Stimulated activated CD8-positive, alpha-beta memory T cell treated with anti-CD3 and anti-CD28 coated beads, Interleukin-4, amount 100 ng/mL, for 24 hours (primary cell): ENCODE results near the gene EFL1.

Source experiments
- DNase-seq: peaks from one replicate; pipeline ENCODE4 v3.0.0-alpha.2; 2020; ENCODE audit warnings: low read depth

The EFL1 gene

DNA sequence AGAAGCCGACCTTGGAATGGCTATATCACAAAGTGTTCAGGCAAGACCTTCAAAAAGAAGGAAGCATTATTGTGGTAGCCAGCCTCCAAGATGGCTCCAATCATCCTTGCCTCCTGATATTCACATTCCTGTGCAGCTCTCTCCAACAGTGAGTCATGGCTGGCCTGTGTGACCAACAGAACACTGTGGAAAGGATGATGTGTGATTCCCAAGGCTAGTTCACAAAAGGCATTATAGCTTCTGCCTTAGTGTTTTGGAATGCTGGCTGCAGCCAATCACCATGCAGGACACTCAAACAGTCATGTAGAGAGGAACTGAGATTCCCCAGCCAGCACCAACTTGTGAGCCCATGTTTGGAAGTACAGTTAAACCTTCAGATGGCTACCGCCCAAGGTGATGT lies 102.6 kb downstream of the EFL1 start:
- DNase-seq = no peak

DNA sequence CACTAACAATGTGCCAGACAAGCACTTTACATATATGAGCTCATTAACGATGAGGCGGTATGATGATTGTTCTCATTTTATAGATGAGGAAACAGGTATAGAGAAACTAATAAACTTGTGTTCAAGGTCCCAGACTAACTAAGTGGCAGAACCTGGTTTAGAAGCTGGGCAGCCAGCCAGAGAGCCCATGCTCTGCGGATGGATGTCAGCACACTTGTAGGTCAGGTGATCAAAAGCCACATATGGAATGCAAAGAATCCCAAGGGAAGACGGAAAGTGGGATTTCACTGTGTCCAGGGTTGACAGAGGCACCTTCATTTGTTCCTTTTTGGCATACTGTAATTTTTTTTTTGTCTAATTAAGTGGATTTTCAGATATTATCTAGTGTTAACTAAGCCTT lies 103.7 kb downstream of the EFL1 start:
- no peak for DNase-seq

- no peak for DNase-seq
These were observed 111.9 kb downstream of the EFL1 start for GRCh38 chr15:82150645-82151044.

- no peak for DNase-seq
These were observed 115.5 kb downstream of the EFL1 start for GRCh38 chr15:82146990-82147461.

DNA sequence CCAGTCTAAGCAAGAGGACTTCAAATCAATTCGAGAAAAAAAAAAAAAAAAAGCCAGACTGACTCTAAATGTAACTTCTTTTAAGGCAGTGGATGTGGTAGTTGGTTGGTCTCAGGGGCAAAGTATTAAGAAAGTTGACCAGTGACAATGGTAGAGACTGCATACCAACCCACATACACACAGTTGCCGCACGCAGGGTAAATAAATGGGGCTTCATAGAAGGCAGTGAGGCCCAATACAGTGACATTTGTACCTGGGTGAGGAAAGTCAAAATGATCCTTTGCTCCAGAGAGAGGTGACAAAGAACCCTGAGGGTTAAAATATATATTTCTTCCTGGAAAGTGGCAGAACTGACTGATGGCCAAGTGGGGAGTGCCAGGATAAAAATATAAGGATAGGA lies 116.0 kb downstream of the EFL1 start:
- no peak for DNase-seq

DNA sequence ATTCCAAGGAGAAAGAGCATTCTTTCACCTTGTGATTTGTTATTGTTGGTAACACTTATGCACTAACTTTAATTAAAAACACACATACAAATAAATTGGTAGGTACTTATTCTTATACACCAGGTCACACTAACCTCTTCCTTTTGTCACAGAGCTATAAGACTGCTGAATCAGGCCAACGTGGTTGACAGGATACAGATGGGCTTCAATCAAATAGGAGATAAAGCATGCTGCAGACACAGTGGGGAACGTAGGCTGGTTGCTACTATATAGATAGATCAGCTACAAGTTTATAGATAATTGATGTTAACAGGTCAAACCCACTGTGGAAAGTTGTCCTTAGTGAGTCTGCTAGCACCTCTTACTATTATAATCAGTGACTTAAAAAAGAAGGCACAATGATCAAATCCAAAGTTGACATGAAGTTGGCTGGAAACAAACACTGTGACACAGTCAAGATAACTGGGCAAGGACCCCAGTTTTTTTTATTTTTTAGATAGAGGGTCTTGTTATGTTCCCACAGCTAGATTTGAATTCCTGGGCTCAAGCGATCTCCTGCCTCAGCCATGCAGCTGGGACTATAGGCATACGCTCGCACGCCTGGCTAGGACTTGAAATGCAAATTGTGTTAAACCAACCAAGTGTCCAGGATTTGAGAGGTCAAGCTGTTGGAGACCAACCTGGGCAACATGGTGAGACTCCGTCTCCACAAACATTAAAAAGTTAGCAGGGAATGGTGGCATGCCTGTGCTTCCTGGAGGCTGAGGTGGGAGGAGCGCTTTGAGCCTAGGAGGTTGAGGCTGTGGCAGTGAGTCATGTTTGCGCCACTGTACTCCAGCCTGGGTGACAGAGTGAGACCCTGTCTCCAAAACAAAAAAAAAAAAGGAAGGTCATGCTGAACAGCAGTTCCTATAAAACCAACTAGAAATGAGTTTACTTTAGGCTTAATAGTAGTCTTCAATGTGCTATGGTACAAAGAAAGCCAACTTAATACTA lies 118.8 kb downstream of the EFL1 start:
- DNase-seq = no peak

GRCh38 chr15:82140886-82141285 lies 121.6 kb downstream of the EFL1 start:
- DNase-seq = no peak

- DNase-seq = no peak
These were observed 122.7 kb downstream of the EFL1 start for GRCh38 chr15:82139823-82140268.

GRCh38 chr15:82138306-82138705 lies 124.2 kb downstream of the EFL1 start:
- DNase-seq = no peak

GRCh38 chr15:82137261-82137660 lies 125.3 kb downstream of the EFL1 start:
- no peak for DNase-seq

- DNase-seq = no peak
These were observed 126.4 kb downstream of the EFL1 start for GRCh38 chr15:82136120-82136519.

- no peak for DNase-seq
These were observed 126.9 kb downstream of the EFL1 start for GRCh38 chr15:82135638-82136037.

GRCh38 chr15:82134461-82134860 lies 128.1 kb downstream of the EFL1 start:
- DNase-seq = no peak

GRCh38 chr15:82133251-82133650 lies 129.3 kb downstream of the EFL1 start:
- no peak for DNase-seq

DNA sequence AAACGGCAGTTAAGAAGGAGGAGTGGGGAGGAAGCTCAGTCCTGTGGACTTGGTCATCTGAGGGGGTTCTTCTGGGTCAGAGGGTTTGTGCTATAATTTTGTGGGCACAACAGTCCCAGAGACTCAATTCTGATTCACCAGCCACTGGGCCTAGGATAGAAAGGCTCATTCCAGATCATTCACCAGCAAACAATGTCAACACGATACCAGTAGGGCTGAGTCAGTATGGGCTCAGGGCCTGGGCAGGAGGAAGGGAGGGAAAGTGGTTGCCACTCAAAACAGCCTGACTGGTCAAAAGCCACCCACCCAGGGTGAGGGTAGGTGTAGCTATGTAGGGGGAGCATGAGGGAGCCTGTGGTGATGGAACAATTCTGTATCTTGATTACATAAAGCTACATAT lies 129.8 kb downstream of the EFL1 start:
- DNase-seq = no peak

DNA sequence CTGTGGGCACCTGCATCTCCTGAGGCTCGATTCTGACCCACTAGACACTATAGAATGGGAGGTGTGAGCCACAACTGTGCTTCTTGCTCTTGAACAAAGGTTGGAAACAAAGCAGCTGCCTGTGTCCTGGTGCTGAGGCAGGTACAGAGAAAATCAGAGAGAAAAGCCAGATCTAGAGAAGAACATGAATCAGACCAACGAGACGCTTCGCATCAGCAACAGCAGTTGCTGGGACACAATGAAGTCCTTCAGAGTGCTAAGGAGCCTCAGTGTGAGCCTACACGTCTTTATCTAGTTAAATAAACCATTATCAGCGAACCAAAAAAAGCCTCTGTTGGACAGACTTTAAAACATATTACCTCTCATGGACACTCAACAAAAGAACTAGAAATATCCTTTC lies 130.4 kb downstream of the EFL1 start:
- no peak for DNase-seq

- DNase-seq = no peak
These were observed 132.3 kb downstream of the EFL1 start for GRCh38 chr15:82130248-82130647.

DNA sequence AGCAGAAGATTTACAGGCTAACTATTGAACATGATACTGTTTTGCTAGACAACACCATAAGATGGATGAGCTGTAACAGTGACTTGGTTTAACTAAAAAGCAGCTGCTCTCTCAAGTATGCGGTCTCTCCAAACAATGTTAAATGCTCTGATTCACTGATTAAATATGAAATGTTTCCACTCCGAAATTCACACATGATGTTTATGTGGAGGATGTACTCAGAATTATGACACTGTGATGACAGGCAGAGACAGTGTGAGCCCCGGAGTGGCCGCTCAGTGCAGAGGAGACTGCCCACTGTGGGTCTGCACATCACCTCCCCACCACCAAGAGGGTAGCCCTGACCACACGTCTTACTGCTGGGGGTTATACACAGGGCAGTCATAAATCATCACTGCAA lies 132.8 kb downstream of the EFL1 start:
- no peak for DNase-seq

DNA sequence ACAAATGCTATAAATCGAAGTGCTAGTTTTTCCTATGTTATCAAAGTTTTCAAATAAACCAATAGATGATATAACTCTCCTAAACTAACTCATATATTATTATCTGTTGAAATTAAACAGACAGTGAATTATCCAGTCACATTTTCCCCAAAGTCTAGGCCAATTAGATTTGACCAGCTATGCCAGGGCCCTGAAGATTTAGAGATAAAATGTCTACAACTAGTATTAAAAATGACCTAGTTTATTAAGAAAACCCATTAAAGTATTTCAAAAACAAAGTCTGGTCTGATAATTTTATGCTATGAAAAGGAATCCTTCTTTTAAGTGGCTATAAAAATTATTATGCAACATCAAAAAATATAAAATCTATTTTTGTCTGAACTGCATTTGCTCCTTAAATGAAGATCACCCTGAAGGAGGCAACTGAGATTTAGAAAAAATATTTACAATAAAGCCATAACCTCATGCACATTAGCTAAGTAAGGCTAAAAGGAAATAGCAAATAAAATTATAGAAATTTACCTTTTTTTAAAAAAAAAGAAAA lies 133.3 kb downstream of the EFL1 start:
- DNase-seq = no peak

- DNase-seq = no peak
These were observed 134.0 kb downstream of the EFL1 start for GRCh38 chr15:82128401-82129148.

- no peak for DNase-seq
These were observed 135.0 kb downstream of the EFL1 start for GRCh38 chr15:82127581-82127980.

- DNase-seq = no peak
These were observed 136.2 kb downstream of the EFL1 start for GRCh38 chr15:82126346-82126745.
